HuH-7 (cell line): ENCODE results near the gene DEPDC4.

Source experiments
- DNase-seq: peaks from one replicate; pipeline ENCODE4 v3.0.0; 2011; ENCODE audit warnings: low spot score

The DEPDC4 gene

DNA sequence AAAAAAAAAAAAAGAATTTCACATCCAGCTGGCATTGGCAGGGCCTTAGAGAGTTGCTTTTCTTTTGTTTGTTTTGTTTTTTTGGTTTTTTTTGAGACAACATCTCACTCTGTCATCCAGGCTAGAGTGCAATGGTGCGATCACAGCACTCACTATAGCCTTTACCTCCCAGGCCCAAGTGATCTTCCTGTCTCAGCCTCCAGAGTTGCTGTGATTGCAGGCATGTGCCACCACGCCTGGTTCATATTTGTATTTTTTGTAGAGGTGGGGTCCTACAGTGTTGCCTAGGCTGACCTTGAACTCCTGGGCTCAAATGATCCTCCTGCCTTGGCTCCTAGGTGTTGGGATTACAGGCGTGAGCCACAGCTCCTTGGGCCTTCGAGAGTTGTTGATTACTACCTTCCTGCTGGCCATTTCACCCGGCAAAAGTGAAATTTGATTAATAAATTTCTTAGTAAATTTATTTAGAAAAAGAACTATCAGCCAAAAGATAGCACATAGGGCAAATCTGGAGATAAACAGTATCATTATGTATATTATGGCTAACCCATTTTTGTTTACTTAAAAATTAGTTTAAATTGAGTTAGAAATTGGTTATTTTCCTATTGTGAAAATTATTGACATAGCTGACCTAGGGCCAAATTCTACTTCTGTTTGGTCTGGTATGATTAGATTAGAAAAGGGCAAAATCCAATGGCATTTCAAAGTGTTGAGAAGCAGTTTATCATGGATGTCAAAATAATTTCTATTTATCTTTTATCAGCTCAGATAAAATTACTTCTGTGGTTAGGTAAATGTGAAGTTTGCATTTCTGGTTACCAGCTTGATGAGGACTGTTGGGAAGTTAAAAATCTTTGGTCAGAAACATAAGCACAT, 53.6 kb downstream of the DEPDC4 start:
- DNase-seq: no peak

DNA sequence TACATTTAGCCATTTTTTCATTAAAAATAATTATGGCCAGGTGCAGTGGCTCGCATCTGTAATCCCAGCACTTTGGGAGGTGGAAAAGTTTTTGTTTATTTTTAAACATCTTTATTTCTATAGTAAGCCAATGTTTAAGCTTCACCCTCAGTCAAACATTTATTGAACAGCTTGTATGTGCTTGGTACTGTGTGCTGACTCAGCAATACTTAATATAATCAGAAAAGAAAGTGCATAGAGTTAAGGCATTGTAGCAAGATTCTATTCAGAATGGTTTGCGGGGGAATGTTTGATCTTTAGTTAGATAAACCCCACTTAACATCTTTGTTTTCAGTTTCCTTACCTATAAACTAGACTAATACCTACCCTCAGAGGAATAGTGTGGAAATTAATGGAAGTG, 55.2 kb downstream of the DEPDC4 start:
- DNase-seq: no peak

DNA sequence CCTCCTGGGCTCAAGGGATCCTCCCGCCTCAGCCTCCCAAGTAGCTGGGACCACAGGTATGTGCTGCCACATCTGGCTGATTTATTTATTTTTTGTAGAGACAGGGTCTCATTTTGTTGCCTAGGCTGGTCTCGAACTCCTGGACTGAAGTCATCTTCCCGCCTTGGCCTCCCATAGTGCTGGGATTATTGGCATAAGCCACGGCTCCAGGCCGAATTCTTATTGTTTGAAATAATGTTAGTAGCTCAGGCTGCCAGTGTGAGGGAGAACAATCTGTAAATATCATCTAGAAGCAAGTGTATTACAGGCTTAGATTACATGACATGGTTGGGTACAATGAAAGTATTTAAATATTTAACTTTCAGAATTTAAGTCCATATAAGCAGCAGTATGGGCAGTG, 58.0 kb downstream of the DEPDC4 start:
- no peak for DNase-seq

DNA sequence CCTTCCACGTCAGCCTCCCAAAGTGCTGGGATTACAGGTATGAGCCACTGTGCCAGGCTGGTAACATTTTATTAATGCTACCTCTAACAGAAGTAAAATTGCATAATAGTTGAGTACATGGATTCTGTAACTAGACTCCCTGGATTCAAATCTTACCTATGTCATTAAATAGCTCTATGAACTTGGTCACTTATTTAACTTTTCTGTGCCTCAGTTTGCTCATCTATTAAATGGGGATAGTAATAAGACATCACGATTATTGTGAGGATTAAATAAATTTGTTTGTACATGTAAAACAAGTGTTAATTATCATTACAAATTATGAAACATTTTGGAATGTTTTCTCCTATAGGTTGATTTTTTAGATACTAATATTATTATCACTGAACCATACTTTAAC, 59.6 kb downstream of the DEPDC4 start:
- DNase-seq: no peak

DNA sequence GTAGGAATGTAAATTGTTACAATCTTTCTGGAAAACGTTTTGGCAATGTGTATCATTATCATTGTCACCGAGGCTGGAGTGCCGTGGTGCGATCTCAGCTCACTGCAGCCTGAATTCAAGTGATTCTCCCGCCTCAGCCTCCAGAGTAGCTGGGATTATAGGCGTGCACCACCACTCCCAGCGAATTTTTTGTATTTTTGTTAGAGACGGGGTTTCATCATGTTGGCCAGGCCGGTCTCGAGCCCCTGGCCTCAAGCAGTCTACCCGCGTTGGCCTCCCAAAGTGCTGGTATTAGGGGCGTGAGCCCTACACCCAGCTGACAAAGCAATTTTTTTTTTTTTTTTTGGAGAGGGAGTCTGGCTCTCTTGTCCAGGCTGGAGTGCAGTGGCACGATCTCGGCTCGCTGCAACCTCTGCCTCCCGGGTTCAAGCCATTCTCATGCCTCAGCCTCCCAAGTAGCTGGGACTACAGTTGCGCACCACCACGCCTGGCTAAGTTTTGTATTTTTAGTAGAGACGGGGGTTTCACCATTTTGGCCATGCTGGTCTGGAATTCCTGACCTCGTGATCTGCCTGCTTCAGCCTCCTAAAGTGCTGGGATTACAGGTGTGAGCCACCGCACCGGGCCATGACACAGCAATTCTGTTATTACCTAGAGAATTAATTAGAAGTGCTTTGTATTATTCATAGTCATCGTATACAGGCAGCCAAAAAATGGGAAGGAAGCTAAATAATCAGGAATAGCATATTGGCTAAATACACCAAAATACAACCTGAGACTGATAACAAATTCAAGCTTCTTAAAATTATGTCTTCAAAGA, 65.1 kb downstream of the DEPDC4 start:
- no peak for DNase-seq

DNA sequence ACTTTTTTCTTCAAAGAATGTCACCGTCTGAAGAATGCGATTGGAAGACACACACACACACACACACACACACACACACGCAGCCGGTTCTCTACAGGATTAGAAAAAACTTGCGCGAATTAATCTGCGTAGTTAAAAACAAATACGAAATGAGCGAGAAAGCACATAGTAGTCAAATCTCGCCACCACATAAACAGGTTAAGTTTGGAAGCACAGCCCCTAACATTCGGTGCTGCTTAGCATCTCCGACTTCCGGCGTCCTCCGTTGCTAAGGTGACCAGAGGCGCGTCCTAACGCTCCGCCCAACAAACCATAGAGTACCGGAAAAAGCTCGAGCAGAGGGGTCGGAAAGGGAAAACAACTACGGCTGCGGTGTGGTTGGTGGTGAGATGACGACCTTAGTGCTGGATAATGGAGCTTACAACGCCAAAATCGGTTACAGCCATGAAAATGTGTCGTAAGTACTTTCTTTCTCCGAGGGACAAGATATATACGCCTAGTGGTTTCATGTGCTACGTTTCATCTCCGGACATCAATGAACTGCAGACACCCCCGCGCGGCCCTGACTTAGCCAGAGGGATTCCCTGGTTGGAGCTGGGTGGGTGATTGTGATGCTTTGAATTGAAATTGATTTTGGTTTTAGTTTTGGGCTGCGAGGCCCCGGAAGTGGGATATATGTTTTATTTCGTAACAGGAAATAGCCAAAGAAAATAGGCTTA, 66.3 kb downstream of the DEPDC4 start, which contains the start of gene ACTR6:
Gene ACTR6 (plus strand): TSS at position 353 of the 719 bp plus-strand sequence. CDS start 37 bp downstream, at position 390.
- DNase-seq: peak; percentile 74

DNA sequence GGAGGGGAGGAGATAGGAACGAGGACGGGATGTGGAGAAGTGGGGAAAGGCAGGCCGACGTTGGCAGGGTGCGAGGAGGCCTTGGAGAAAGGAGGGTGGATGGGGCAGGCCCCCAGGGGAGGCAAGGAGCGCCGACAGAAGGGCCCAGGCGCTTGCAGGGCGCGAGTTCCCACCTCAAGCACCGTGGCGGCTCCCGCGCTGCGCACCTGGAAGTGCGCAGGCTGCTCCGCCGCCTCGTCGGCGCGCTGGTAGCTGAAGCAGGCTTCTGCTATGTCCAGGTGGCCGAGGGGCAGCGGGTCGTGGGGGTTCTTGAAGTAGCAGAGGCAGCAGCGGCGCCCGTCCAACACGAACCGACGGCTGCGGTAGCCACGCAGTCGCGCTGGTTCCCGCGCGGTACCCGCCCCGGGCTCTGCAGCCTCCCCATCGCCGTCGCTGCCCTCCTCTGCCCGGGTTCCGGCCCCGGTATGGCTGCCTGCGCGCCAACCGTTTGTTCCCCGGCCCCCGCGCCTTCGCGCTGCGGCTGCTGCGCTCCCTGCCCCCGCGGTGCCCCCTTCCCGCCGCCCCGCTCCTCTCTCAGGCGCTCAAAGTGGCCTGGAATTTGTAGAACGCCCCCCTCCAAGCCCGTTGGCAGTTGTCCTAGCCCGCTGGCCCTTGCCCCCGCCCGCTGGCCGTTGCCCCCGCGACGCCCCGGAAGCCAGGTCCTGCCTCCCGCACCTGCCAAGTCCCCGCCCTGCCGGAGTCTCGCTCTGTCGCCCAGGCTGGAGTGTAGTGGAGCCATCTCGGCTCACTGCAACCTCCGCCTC, 67.3 kb downstream of the DEPDC4 start:
- peak; percentile 84 for DNase-seq

DNA sequence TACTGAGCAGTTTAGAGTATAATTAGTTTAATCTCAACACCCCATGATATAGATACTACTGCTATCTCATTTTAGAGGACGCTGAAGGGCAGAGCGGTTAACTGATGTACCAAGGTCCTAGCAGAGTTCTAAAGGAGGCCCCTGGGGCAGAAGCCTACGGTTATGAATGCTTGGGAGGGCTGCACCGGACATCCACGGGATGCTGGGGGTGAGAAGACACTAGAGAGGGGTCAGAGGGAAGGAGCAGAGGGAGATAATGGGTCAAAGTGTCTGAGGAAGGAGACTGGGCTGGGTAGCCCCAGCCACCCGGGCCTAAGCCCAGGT, 67.9 kb downstream of the DEPDC4 start:
- peak; percentile 26 for DNase-seq

DNA sequence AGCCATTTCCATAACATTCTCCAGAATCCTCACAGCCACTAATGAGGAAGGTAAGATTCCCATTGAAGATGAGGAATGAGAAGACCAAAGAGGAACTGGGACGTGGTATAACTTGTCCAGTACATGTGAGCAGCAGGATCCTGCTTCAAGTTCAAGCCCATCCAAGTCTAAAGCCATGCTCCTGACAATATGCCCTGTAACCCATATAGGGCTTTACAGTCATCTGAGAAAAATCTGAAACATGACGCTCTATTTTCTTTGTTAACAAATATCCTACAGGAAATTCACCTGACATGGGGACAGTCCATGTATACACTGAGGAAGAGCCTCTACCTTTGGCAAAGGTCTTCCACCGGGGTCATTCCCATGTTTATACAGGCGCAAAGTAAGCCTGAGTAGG, 69.4 kb downstream of the DEPDC4 start:
- DNase-seq: no peak

DNA sequence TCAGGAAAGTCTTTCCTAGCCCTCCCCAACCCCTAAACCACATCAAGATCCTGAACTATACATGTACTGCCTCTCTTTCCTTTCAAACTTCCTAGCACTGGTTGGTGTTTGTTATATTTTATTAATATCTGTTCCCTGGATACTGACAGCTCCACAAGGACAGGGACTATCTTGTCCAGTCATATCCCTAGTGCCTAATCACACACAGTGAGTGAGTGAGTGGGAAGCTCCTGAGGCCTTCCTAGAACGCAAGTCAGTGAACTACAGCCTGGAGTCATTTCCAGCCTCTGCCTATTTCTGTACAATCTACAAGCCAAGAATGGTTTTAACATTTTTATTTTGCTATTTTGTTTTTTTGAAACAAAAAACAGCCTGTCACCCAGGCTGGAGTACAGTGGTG, 73.8 kb downstream of the DEPDC4 start:
- DNase-seq: no peak
